IMR-90 (cell line): ENCODE data around the gene NRXN2. TPM values are rescaled to one million over a fixed set of nuclear protein-coding genes. Genes with fewer than 3 reads are reported as not detected.

Experiments
- ATAC-seq: fragments of 200-7000 bp; cut with Tn5 transposase; 2 replicates; pipeline ENCODE4 v1.9.1; 2020; ENCODE audit warnings: low read depth, mild to moderate bottlenecking, moderate library complexity
- BruUV-seq: library from RNA; stranded (reverse); fragments of 400-500 nt; replicated peaks from 2 replicates; lab custom pipeline; 2021; lab: Mats Ljungman, UMichigan
- CTCF ChIA-PET: fragments of 300-600 bp; formaldehyde crosslinking; extraction: SDS; loops from one replicate; lab custom pipeline; 2021; ENCODE audit warnings: antibody characterized with exemption; lab: Yijun Ruan, JAX
- POLR2A ChIA-PET: fragments of 300-600 bp; sonication (Branson Sonifier 250); formaldehyde crosslinking; loops from one replicate; lab custom pipeline; 2022; ENCODE audit warnings: antibody characterized with exemption; ENCODE audit not compliant: unreplicated experiment; lab: Charles Lee
- DNase-seq: peaks from one replicate; pipeline ENCODE4 v3.0.0; 2013
- H2AFZ ChIP-seq: replicated peaks from 2 replicates; pipeline ENCODE3; 2013; ENCODE audit warnings: low read length, mild to moderate bottlenecking; ENCODE audit not compliant: poor library complexity
- H2AK5ac ChIP-seq: 2 replicates; pipeline ENCODE4 v1.6.1; 2013; ENCODE audit warnings: low read depth, low read length, inconsistent platforms
- H2AK9ac ChIP-seq: replicated peaks from 2 replicates; pipeline ENCODE3; 2013; ENCODE audit warnings: mild to moderate bottlenecking, low read depth, low read length, moderate library complexity; ENCODE audit not compliant: poor library complexity
- H2BK120ac ChIP-seq: 2 replicates; pipeline ENCODE4 v1.6.1; 2013; ENCODE audit warnings: low read depth, low read length, inconsistent platforms
- H2BK15ac ChIP-seq: 3 replicates; pipeline ENCODE4 v1.6.1; 2013; ENCODE audit warnings: low read depth, low read length, inconsistent platforms
- H2BK20ac ChIP-seq: 2 replicates; pipeline ENCODE4 v1.6.1; 2013; ENCODE audit warnings: low read depth, mild to moderate bottlenecking, inconsistent platforms, low read length, moderate library complexity
- H2BK5ac ChIP-seq: 2 replicates; pipeline ENCODE4 v1.6.1; 2013; ENCODE audit warnings: mild to moderate bottlenecking, low read depth, low read length, inconsistent platforms; ENCODE audit not compliant: poor library complexity, severe bottlenecking
- H3K14ac ChIP-seq: replicated peaks from 2 replicates; pipeline ENCODE4 v1.6.1; 2013; ENCODE audit warnings: low read depth, low read length, inconsistent platforms
- H3K18ac ChIP-seq: 2 replicates; pipeline ENCODE4 v1.6.1; 2013; ENCODE audit warnings: low read depth, low read length, control low read depth
- H3K23ac ChIP-seq: 2 replicates; pipeline ENCODE4 v1.6.1; 2013; ENCODE audit warnings: low read depth, low read length, inconsistent platforms
- H3K27ac ChIP-seq: 2 replicates; pipeline ENCODE4 v1.5.1; 2013; ENCODE audit warnings: mild to moderate bottlenecking, control low read depth, low read length; ENCODE audit not compliant: insufficient read depth
- H3K27me3 ChIP-seq: 2 replicates; pipeline ENCODE4 v1.6.1; 2013; ENCODE audit warnings: low read length; ENCODE audit not compliant: control insufficient read depth, insufficient read depth
- H3K36me3 ChIP-seq: 2 replicates; pipeline ENCODE4 v1.6.1; 2013; ENCODE audit warnings: low read length, mixed read lengths; ENCODE audit not compliant: control insufficient read depth, insufficient read depth
- H3K4ac ChIP-seq: 2 replicates; pipeline ENCODE4 v1.6.1; 2013; ENCODE audit warnings: low read depth, low read length, inconsistent platforms
- H3K4me1 ChIP-seq: 2 replicates; pipeline ENCODE4 v1.6.1; 2013; ENCODE audit warnings: low read length, mixed read lengths; ENCODE audit not compliant: control insufficient read depth, insufficient read depth
- H3K4me2 ChIP-seq: 2 replicates; pipeline ENCODE4 v1.6.1; 2013; ENCODE audit warnings: low read depth, mild to moderate bottlenecking, control low read depth, low read length, moderate library complexity
- H3K4me3 ChIP-seq: 2 replicates; pipeline ENCODE4 v1.5.1; 2013; ENCODE audit warnings: low read depth, mild to moderate bottlenecking, control low read depth, low read length, moderate library complexity; ENCODE audit not compliant: insufficient read depth
- H3K56ac ChIP-seq: 2 replicates; pipeline ENCODE4 v1.6.1; 2013; ENCODE audit warnings: low read length, inconsistent platforms; ENCODE audit not compliant: insufficient read depth; ENCODE audit errors: extremely low read depth
- H3K79me1 ChIP-seq, 2 experiments: 2 replicates each; pipeline ENCODE4 v1.6.1; 2013; ENCODE audit warnings: low read length in 2 of 2, inconsistent platforms in 1 of 2, low read depth in 1 of 2
- H3K9ac ChIP-seq: 2 replicates; pipeline ENCODE4 v1.6.1; 2013; ENCODE audit warnings: low read depth, low read length, control low read depth
- H3K9me1 ChIP-seq: 2 replicates; pipeline ENCODE4 v1.6.1; 2013; ENCODE audit warnings: low read length, inconsistent platforms; ENCODE audit not compliant: insufficient read depth
- H3K9me3 ChIP-seq: 2 replicates; pipeline ENCODE4 v1.6.1; 2013; ENCODE audit warnings: low read length; ENCODE audit not compliant: control insufficient read depth, insufficient read depth
- H4K20me1 ChIP-seq: 2 replicates; pipeline ENCODE4 v1.6.1; 2013; ENCODE audit warnings: low read length, inconsistent platforms; ENCODE audit not compliant: insufficient read depth
- H4K5ac ChIP-seq: 2 replicates; pipeline ENCODE4 v1.6.1; 2013; ENCODE audit warnings: mild to moderate bottlenecking, low read depth, low read length, control low read depth
- H4K8ac ChIP-seq, 2 experiments: 2 replicates each; pipeline ENCODE4 v1.6.1; 2013; ENCODE audit warnings: low read depth in 2 of 2, low read length in 2 of 2, control low read depth in 1 of 2, inconsistent platforms in 1 of 2
- H4K91ac ChIP-seq: 2 replicates; pipeline ENCODE4 v1.6.1; 2013; ENCODE audit warnings: low read depth, low read length, inconsistent platforms; ENCODE audit not compliant: insufficient read depth
- BHLHE40 ChIP-seq: fragments of 150-350 bp; IDR thresholded peaks from 2 replicates; pipeline ENCODE4 v1.6.1; 2016; ENCODE audit warnings: mild to moderate bottlenecking, low read depth, low read length
- CEBPB ChIP-seq: IDR thresholded peaks from 2 replicates; pipeline ENCODE4 v1.6.1; 2012; ENCODE audit warnings: low read depth, low read length, improper control_type of control experiment
- CHD1 ChIP-seq: IDR thresholded peaks from 2 replicates; pipeline ENCODE4 v1.6.1; 2012; ENCODE audit warnings: low read depth, low read length, improper control_type of control experiment
- FOS ChIP-seq: fragments of 150-350 bp; IDR thresholded peaks from 2 replicates; pipeline ENCODE4 v1.6.1; 2016; ENCODE audit warnings: low read depth, low read length
- MAFK ChIP-seq: IDR thresholded peaks from 2 replicates; pipeline ENCODE4 v1.6.1; 2012; ENCODE audit warnings: low read depth, low read length, improper control_type of control experiment
- MAZ ChIP-seq: IDR thresholded peaks from 2 replicates; pipeline ENCODE4 v1.6.1; 2012; ENCODE audit warnings: low read depth, mild to moderate bottlenecking, low read length, improper control_type of control experiment, moderate library complexity, borderline replicate concordance
- MXI1 ChIP-seq: IDR thresholded peaks from 2 replicates; pipeline ENCODE4 v1.6.1; 2012; ENCODE audit warnings: low read depth, mild to moderate bottlenecking, low read length, moderate library complexity, borderline replicate concordance
- NFE2L2 ChIP-seq: fragments of 150-350 bp; IDR thresholded peaks from 2 replicates; pipeline ENCODE4 v1.6.1; 2016; ENCODE audit warnings: low read depth, mild to moderate bottlenecking, low read length
- POLR2A ChIP-seq: IDR thresholded peaks from 2 replicates; pipeline ENCODE4 v1.6.1; 2012; ENCODE audit warnings: mild to moderate bottlenecking, low read depth, low read length
- RAD21 ChIP-seq: IDR thresholded peaks from 2 replicates; pipeline ENCODE4 v1.6.1; 2012; ENCODE audit warnings: low read length, improper control_type of control experiment
- RCOR1 ChIP-seq: IDR thresholded peaks from 2 replicates; pipeline ENCODE4 v1.6.1; 2012; ENCODE audit warnings: mild to moderate bottlenecking, low read length, improper control_type of control experiment; ENCODE audit not compliant: insufficient replicate concordance
- RFX5 ChIP-seq: IDR thresholded peaks from 2 replicates; pipeline ENCODE4 v1.8.0; 2012; ENCODE audit warnings: low read depth, mild to moderate bottlenecking, low read length, moderate library complexity
- SMC3 ChIP-seq: fragments of 150-350 bp; IDR thresholded peaks from 2 replicates; pipeline ENCODE4 v1.6.1; 2016; ENCODE audit warnings: low read depth, mild to moderate bottlenecking, antibody characterized with exemption, low read length, moderate library complexity
- USF2 ChIP-seq: fragments of 150-350 bp; IDR thresholded peaks from 2 replicates; pipeline ENCODE4 v1.6.1; 2017; ENCODE audit warnings: mild to moderate bottlenecking, antibody characterized with exemption, low read length, low read depth
- WGBS, 2 experiments: methylation state at CpG; one replicate each; pipeline versions ENCODE4 v1.1.5 to v1.1.7; 2013; ENCODE audit warnings: missing lambda C conversion rate in 2 of 2; ENCODE audit not compliant: insufficient read length in 1 of 2; ENCODE audit errors: extremely low coverage in 2 of 2; 5-methylcytosine and 5-hydroxymethylcytosine counted together
- dilution Hi-C: fragments of 300-500 bp; cut with HindIII; formaldehyde crosslinking; loops from one replicate; pipeline ENCODE4 v1.14.3; 2018; ENCODE audit warnings: low sequenced_read_pairs; ENCODE audit not compliant: unreplicated experiment
- in situ Hi-C: fragments of 300-500 bp; cut with MboI; formaldehyde crosslinking; loops from 3 replicates; pipeline ENCODE4 v1.14.3; 2019; ENCODE audit warnings: low sequenced_read_pairs, inconsistent platforms, mixed read lengths
- intact Hi-C: fragments of 100-400 bp; cut with micrococcal nuclease; formaldehyde crosslinking; loops from 2 replicates; pipeline ENCODE4 v1.10.0; 2022
- polyA plus RNA-seq, 3 experiments: library from polyadenylated mRNA; depleted of rRNA; stranded (reverse); fragments of >200 nt; gene quantifications; 2 replicates each; pipeline ENCODE4 v1.2.3, GENCODE V29; 2012; ENCODE audit warnings: low replicate concordance in 1 of 3
- total RNA-seq: library from RNA; depleted of rRNA; stranded (reverse); fragments of >200 nt; gene quantifications from 2 replicates; pipeline ENCODE4 v1.2.3, GENCODE V29; 2012
- TF ChIP-seq, protein P1 (sequence below): fragments of 150-350 bp; IDR thresholded peaks from 2 replicates; pipeline ENCODE4 v1.6.1; 2016; ENCODE audit warnings: low read depth, mild to moderate bottlenecking, low read length, moderate library complexity, borderline replicate concordance
- TF ChIP-seq, protein P2 (sequence below): conservative IDR thresholded peaks from 2 replicates; pipeline ENCODE4 v1.5.1; 2012; ENCODE audit warnings: mild to moderate bottlenecking, low read depth, low read length, improper control_type of control experiment

NRXN2 gene
- total and polyA plus RNA-seq, 2 of the 4 experiments (the other 2 are of a cell fraction), result 0.18 to 0.22 TPM

DNA sequence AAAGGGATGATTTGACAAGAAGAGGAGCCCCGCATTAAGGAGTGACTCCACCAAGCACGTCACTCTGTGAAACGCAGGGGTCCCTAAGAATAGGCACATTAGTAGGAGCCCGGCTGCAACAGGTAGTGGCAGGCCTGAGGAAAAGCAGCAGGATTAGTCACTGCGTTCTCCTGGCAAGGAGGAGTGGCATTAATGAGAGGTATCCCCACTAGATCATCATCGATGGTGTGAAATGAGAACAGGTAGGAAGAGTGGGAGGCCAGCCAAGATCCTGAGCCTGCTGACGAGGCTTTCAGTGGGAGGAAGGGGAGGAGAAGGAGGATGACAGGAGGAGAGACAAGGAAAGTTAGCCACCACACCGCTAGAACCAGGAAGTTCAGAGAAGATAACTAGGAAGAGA lies 38.6 kb downstream of the NRXN2 start:
- H3K4me2 ChIP-seq, result no peak overlapping the region
- H3K56ac ChIP-seq, result no peak overlapping the region
- no peak for DNase-seq
- H4K20me1 ChIP-seq, result no peaks in the 10 kb centered on the region
- no peak overlapping the region for H4K91ac ChIP-seq
- H4K5ac ChIP-seq, result no peak overlapping the region
- no peak overlapping the region for H2AFZ ChIP-seq
- in situ Hi-C loops (no loop called here), dilution Hi-C loops (no loop called here), intact Hi-C loops (no loop called here)
- no peak overlapping the region for H3K18ac ChIP-seq
- no peak overlapping the region for H3K27ac ChIP-seq
- H3K9ac ChIP-seq, result no peak overlapping the region
- H2BK120ac ChIP-seq, result no peak overlapping the region
- no peaks in the 10 kb centered on the region for H3K79me1 ChIP-seq
- ATAC-seq, result no peak
- ChIA-PET CTCF (no interaction called here), POLR2A (no interaction called here)
- no peak overlapping the region for H3K4me3 ChIP-seq
- H2BK20ac ChIP-seq, result no peak overlapping the region
- H3K14ac ChIP-seq, result no peak overlapping the region
- H3K36me3 ChIP-seq, result no peaks in the 10 kb centered on the region
- H3K9me3 ChIP-seq, result no peaks in the 10 kb centered on the region
- no peaks in the 10 kb centered on the region; the same call in 1 of the 2 replicates for H3K4me1 ChIP-seq
- H2AK9ac ChIP-seq, result no peak overlapping the region
- no peak overlapping the region for H2BK5ac ChIP-seq
- BruUV-seq, result no TSS peak
- WGBS, 2 experiments, result 49% methylated on average over 3 of the region's 8 CpGs; no CpG with 5 or more reads in 1 of the 2 experiments
- H3K4ac ChIP-seq, result no peak overlapping the region
- no peak overlapping the region for H3K23ac ChIP-seq
- H2AK5ac ChIP-seq, result no peak overlapping the region
- H2BK15ac ChIP-seq, result no peak overlapping the region
- H3K27me3 ChIP-seq, result peaks cover 55% of the 10 kb centered on the region
- no peak for TF ChIP-seq RFX5
- TF ChIP-seq CEBPB, result no peak
- no peak for TF ChIP-seq USF2
- TF ChIP-seq CHD1, result no peak
- TF ChIP-seq MAZ, result no peak
- no peak for TF ChIP-seq FOS
- TF ChIP-seq SMC3, result no peak
- TF ChIP-seq, protein P1, sequence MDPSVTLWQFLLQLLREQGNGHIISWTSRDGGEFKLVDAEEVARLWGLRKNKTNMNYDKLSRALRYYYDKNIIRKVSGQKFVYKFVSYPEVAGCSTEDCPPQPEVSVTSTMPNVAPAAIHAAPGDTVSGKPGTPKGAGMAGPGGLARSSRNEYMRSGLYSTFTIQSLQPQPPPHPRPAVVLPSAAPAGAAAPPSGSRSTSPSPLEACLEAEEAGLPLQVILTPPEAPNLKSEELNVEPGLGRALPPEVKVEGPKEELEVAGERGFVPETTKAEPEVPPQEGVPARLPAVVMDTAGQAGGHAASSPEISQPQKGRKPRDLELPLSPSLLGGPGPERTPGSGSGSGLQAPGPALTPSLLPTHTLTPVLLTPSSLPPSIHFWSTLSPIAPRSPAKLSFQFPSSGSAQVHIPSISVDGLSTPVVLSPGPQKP, result no peak
- TF ChIP-seq, protein P2, sequence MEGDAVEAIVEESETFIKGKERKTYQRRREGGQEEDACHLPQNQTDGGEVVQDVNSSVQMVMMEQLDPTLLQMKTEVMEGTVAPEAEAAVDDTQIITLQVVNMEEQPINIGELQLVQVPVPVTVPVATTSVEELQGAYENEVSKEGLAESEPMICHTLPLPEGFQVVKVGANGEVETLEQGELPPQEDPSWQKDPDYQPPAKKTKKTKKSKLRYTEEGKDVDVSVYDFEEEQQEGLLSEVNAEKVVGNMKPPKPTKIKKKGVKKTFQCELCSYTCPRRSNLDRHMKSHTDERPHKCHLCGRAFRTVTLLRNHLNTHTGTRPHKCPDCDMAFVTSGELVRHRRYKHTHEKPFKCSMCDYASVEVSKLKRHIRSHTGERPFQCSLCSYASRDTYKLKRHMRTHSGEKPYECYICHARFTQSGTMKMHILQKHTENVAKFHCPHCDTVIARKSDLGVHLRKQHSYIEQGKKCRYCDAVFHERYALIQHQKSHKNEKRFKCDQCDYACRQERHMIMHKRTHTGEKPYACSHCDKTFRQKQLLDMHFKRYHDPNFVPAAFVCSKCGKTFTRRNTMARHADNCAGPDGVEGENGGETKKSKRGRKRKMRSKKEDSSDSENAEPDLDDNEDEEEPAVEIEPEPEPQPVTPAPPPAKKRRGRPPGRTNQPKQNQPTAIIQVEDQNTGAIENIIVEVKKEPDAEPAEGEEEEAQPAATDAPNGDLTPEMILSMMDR, result no peak
- no peak for TF ChIP-seq MXI1
- TF ChIP-seq NFE2L2, result no peak
- no peak for TF ChIP-seq MAFK
- no peak for TF ChIP-seq RCOR1
- TF ChIP-seq RAD21, result no peak
- no peak for TF ChIP-seq POLR2A
- no peak for TF ChIP-seq BHLHE40
- no peak overlapping the region for H4K8ac ChIP-seq
- no peaks in the 10 kb centered on the region for H3K9me1 ChIP-seq
